Fibroblast of gingiva (primary cell): ENCODE results near the gene TRIP12.
"Not testable (repeated sequence)": the region's sequence is repeated elsewhere in the genome, so short reads cannot be mapped to it uniquely, and the experiment has no call there.

ENCODE experiments used
- DNase-seq: peaks from one replicate; pipeline ENCODE4 v3.0.0-alpha.2; 2011; ENCODE audit warnings: low read depth

TRIP12 gene

DNA sequence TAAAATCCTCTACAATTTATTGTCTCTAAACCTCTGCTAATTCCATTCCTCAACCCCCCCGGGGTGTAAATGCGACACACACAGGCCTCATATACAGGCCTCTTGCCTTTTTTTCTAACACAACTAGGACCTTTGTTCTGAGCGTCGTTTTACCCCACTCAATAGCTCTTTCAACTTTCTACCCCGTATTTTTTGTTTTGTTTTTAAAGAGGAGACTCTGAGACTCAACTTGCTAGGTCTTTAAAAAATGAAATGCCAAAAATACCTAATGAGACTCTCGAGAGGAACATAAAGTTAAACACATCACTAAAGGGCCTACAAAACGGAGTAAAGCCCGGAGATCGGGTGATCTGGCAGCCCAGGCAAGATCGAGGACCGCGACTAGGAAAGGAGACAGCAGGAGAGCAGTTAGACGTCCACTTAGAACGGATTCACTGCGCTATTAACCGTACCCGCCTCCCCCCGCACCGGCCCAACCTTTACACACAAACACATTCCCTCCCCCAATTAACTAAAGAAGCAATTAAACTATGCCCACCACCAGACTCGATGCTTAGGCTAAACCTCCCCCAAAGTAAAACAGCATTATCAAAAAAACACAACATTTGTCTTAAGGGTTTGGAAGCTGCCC is 1.7 kb downstream of the TRIP12 start:
- no peak for DNase-seq

DNA sequence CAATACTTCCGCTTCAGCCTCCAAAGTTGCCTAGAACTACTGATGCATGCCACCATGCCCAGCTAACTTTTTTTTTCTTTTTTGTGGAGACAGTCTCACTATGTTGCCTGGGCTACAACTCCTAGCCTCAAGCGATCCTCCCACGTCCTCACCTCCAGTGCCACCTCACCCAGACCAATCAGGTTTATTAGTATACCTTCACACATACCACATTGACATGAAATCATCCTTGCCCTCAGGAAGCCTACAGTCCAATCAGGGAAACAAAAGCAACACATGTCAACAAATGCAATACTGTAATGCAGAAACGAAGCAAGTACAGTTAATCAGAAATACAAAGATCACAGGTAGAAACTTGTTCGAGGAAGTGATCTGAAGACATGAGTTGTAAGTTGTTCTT is 4.0 kb downstream of the TRIP12 start:
- DNase-seq = no peak

- DNase-seq = peak; percentile 6
Measured at GRCh38 chr2:229914171-229914570, 7.6 kb downstream of the TRIP12 start.

GRCh38 chr2:229910832-229911412 is 10.9 kb downstream of the TRIP12 start:
- DNase-seq = no peak

GRCh38 chr2:229910147-229910831 is 11.5 kb downstream of the TRIP12 start:
- DNase-seq = no peak

DNA sequence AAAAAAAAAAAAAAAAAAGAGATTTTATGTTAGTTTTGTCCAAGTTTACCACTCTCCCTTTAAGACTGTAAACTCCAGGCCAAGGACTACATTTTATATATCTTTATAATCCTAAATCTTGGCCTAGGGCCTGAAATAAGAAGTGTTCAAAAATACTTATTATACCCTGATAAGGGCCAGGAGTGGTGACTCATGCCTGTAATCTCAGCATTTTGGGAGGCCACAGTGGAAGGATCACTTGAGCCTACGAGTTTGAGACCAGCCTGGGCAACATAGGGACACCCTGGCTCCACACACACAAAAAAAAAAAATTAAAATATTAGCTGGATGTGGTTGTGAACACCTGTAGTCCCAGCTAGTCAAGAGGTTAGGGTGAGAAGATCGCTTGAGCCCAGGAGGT is 12.7 kb downstream of the TRIP12 start:
- DNase-seq = no peak

GRCh38 chr2:229905601-229906000 is 16.2 kb downstream of the TRIP12 start:
- DNase-seq = no peak

GRCh38 chr2:229903037-229903436 is 18.8 kb downstream of the TRIP12 start:
- DNase-seq = no peak

DNA sequence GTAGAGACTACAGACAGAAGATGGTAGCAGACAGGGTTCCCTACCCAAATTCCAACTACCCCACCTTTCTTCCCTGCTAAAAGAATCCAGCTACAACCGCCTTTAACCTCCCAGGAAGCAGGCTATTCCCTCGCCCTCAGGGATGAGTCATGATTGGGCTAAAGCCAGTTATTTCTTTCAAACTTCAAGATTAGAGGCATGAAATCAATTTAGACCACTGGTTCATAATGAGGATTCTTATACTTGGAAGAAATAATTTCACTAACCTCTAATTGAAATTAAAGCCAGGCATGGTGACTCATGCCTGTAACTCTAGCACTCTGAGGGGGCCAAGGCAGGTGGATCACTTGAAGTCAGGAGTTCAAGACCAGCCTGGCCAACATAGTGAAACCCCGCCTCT is 20.0 kb downstream of the TRIP12 start:
- DNase-seq = peak; percentile 48

- not testable (repeated sequence) for DNase-seq
Measured at GRCh38 chr2:229900514-229900913, 21.3 kb downstream of the TRIP12 start.

DNA sequence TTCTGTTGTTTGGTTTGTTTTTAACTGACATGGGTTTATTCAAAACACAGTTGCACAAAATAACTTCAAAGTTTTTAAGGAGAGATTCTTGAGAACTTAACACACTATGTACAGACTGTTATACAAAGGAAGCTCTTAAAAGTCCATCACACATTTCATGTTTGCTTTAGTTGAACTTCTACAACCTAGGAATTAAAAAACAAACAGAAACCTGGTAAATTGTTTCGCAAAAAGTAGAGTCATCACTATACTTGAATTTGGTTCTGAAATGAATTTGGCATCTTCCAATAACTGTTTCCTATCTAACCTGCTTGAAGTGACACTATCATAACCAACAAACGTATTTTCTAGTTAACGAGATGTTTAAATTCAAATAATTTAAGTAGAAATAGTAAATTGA is 21.8 kb downstream of the TRIP12 start:
- no peak for DNase-seq

DNA sequence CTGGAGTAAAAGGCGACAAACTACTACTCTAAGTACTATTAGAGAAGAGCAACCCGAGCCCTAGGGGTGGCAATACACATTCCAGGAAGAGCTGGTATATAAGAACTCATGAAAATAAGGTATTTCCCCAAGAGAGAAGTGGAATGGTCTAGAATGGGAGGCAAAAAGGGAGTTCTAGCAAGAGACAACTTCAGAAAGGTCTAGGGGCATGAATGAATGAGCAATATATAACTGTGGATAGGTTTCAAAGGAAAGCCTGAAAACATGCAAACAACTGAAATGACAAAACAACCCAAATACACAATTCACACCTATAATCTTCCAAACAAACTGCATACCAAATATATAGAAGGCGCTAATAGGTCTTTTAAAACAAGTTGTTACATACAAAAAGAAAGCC is 22.2 kb downstream of the TRIP12 start:
- no peak for DNase-seq

DNA sequence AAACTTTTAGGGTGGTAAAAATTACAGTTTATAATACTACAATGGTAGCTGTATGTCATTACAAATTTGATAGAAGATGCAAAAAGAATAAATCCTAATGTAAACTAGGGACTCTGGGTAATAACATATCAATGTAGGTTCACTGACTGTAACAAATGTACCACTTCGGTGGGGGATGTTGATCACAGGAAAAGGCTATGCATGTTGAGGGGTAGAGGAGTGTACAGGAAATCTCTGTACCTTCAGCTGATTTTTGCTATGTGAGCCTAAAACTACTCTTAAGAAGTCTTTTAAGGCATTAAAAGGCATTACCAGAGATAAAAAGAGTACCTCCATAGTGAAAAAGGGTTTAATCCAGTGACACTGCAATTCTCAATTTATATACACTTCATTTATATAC is 25.0 kb downstream of the TRIP12 start:
- no peak for DNase-seq

GRCh38 chr2:229889023-229889422 is 32.8 kb downstream of the TRIP12 start:
- DNase-seq = no peak

DNA sequence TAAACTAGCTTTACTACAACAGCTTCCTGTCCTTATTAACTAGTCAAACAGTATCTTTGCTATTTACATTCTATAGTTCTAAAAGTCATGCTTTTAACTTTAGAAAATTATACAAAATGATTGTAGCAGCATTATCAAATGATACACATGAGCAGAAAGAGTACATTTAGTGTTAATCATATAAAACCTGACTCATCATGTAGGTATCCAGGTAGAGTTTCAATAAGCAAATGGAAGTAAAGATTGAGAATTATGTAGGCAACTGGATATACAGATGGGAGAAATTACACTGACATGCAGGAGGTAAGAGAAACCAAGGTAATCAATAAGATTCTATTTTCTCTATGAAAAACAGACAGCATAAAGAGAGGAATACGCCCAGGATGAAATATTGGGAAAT is 33.8 kb downstream of the TRIP12 start:
- no peak for DNase-seq

- DNase-seq = no peak
Measured at GRCh38 chr2:229887441-229887840, 34.4 kb downstream of the TRIP12 start.

- no peak for DNase-seq
Measured at GRCh38 chr2:229884775-229885699, 36.8 kb downstream of the TRIP12 start.

DNA sequence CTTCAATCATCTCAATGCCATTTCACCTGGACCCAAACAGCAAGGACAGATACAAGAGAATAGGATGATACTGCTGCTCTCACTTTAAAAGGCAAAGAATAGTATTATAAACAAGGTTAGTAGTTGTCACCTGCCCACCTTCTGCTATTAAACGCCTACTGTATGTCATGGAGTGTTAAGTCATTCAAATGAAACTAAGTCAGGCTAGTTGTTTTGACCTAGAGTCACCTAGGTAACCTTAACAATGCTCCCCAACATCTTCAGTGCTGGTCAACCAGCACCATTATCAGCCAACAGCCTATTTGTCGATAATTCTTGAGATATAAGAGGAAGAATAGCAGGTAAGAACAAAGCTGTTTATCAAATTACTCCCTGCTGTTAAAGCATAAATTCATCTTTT is 39.2 kb downstream of the TRIP12 start:
- DNase-seq = no peak

DNA sequence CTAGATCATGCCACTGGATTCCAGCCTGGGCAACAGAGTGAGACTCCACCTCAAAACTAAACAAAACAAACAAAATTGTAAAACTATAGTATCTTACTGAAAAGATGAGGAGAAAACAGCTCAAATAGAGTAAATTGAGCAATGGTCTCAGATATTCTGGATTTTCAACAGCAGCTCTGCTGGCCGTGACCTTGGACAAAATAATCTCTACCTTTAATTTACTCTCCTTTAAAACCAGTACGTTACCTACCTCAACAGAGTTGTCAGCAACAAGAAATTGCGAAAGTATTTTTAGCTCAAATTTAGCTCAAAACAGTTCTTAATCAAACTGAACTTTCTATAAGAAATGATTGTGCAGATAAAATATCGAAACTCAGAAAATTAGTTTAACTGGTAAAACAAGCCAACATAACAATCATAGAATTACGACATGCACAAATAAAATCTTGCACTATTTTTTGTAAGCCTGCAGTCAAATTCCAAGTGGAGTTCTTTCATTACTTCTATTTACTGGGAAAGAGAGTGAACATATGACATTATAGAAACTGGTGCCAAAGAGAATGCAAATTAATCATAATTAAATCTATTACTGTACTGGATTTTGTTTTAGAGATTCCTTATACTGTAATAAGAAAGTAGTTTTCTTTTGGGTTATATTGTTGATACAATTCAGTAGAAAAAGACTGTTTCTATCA is 40.8 kb downstream of the TRIP12 start:
- DNase-seq = no peak

- no peak for DNase-seq
Measured at GRCh38 chr2:229879191-229879950, 42.4 kb downstream of the TRIP12 start.

DNA sequence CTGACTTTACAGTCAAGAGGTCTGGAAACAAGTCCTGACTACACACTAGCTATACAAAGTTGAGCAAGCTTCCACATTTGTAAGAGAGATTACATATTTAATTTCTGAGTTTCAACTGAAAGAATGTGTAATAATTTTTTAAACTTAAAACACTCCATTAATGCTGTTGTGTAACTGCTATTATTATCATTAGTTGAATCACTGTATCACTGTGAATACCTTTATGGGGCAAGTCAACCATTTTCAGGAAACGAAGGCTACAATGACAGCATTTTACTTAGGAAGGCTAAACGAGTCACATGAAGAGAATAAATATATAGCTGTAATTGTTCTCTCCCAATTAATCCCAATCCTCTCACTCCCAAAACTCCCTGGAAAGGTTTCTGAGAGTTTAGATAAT is 46.3 kb downstream of the TRIP12 start:
- no peak for DNase-seq
